HG03457 (cell line): ENCODE results near the gene STH.

ENCODE experiments used
- ATAC-seq: cut with Tn5 transposase; IDR thresholded peaks from one replicate; pipeline ENCODE4 v1.9.1; 2021; ENCODE audit warnings: moderate number of reproducible peaks; ENCODE audit not compliant: unreplicated experiment

The STH gene

GRCh38 chr17:45966606-45967280 is 32.3 kb upstream of the STH start:
- no peak for ATAC-seq

- no peak for ATAC-seq
Measured at GRCh38 chr17:45967378-45967777, 31.7 kb upstream of the STH start.

- ATAC-seq, result no peak
Measured at GRCh38 chr17:45968732-45969131, 30.3 kb upstream of the STH start.

GRCh38 chr17:45969726-45970125 is 29.3 kb upstream of the STH start:
- ATAC-seq, result no peak

GRCh38 chr17:45970659-45971058 is 28.4 kb upstream of the STH start:
- ATAC-seq, result no peak

- ATAC-seq, result no peak
Measured at GRCh38 chr17:45971698-45972141, 27.3 kb upstream of the STH start.

- ATAC-seq, result no peak
Measured at GRCh38 chr17:45972531-45972930, 26.5 kb upstream of the STH start.

- ATAC-seq, result no peak
Measured at GRCh38 chr17:45973099-45973780, 25.8 kb upstream of the STH start.

GRCh38 chr17:45973946-45974859 is 24.8 kb upstream of the STH start:
- no peak for ATAC-seq

- no peak for ATAC-seq
Measured at GRCh38 chr17:45974916-45975630, 24.0 kb upstream of the STH start.

GRCh38 chr17:45975640-45976295 is 23.3 kb upstream of the STH start:
- ATAC-seq, result no peak

- no peak for ATAC-seq
Measured at GRCh38 chr17:45976391-45976754, 22.7 kb upstream of the STH start.

GRCh38 chr17:45976755-45977505 is 22.1 kb upstream of the STH start:
- no peak for ATAC-seq

GRCh38 chr17:45977506-45977824 is 21.6 kb upstream of the STH start:
- ATAC-seq, result no peak

- ATAC-seq, result no peak
Measured at GRCh38 chr17:45977976-45978626, 20.9 kb upstream of the STH start.

GRCh38 chr17:45979137-45979536 is 19.9 kb upstream of the STH start:
- ATAC-seq, result no peak

- ATAC-seq, result no peak
Measured at GRCh38 chr17:45980855-45981254, 18.2 kb upstream of the STH start.

- no peak for ATAC-seq
Measured at GRCh38 chr17:45981306-45981705, 17.7 kb upstream of the STH start.

GRCh38 chr17:45982791-45983613 is 16.0 kb upstream of the STH start:
- ATAC-seq, result no peak
